Heart right ventricle (tissue), 16 donors: ENCODE data around the gene TTC4. TPM values are rescaled to one million over a fixed set of nuclear protein-coding genes. Genes with fewer than 3 reads are reported as not detected.

Source experiments
- ATAC-seq, 8 donors: fragments of 200-7000 bp; cut with Tn5 transposase; one replicate each; pipeline ENCODE4 v1.9.1; 2020; ENCODE audit warnings: mild to moderate bottlenecking in 8 of 8, moderate library complexity in 8 of 8, moderate number of reproducible peaks in 1 of 8
- DNase-seq, 2 donors: peaks; one replicate each; pipeline ENCODE4 v3.0.0-alpha.2; 2020
- H3K27ac ChIP-seq, 10 donors: fragments of 200-600 bp; sonication (generic) in 2 of 10; one replicate each; pipeline versions ENCODE4 v1.5.0 to v1.8.0; 2020 to 2022; ENCODE audit warnings: mild to moderate bottlenecking in 3 of 10
- H3K27me3 ChIP-seq, 7 donors: fragments of 200-600 bp; one replicate each; pipeline ENCODE4 v1.8.0; 2021 to 2022; ENCODE audit warnings: mild to moderate bottlenecking in 2 of 7
- H3K36me3 ChIP-seq, 9 donors: fragments of 200-600 bp; sonication (generic) in 1 of 9; one replicate each; pipeline versions ENCODE4 v1.5.0 to v1.8.0; 2020 to 2022; ENCODE audit warnings: mild to moderate bottlenecking in 2 of 9
- H3K4me1 ChIP-seq, 9 donors: fragments of 200-600 bp; sonication (generic) in 1 of 9; one replicate each; pipeline versions ENCODE4 v1.5.0 to v1.8.0; 2020 to 2022; ENCODE audit warnings: mild to moderate bottlenecking in 4 of 9
- H3K4me3 ChIP-seq, 10 donors: fragments of 200-600 bp; sonication (generic) in 2 of 10; one replicate each; pipeline versions ENCODE4 v1.5.0 to v1.8.0; 2020 to 2022; ENCODE audit warnings: mild to moderate bottlenecking in 7 of 10, moderate library complexity in 2 of 10
- H3K9me3 ChIP-seq, 11 donors: fragments of 200-600 bp in 10 of 11; sonication (generic) in 2 of 11; one replicate each; pipeline versions ENCODE4 v1.5.0 to v1.8.0; 2013 to 2022; ENCODE audit warnings: mild to moderate bottlenecking in 2 of 11, control low read depth in 1 of 11, moderate library complexity in 1 of 11
- WGBS, 2 donors: extraction: QIAGEN DNeasy Blood & Tissue Kit; methylation state at CpG; one replicate each; pipeline ENCODE4 v1.1.7; 2013; ENCODE audit warnings: inconsistent platforms in 1 of 2; 5-methylcytosine and 5-hydroxymethylcytosine counted together
- intact Hi-C, 10 donors: fragments of 100-400 bp; cut with DNase I; formaldehyde crosslinking; loops; one replicate each; pipeline versions ENCODE4 v1.11.1 to v1.14.2; 2022
- polyA plus RNA-seq, 2 donors: library from polyadenylated mRNA; stranded (reverse); fragments of 200-250 nt; gene quantifications; one replicate each; pipeline ENCODE4 v1.2.3, GENCODE V29; 2013
- total RNA-seq, 10 donors: library from RNA; stranded (reverse); fragmentation: NEBNext Ultra II Directional in 3 of 10; extraction: Animal tissue kit (Norgen Biotek cat#: 25700) in 3 of 10; gene quantifications; one replicate each; pipeline versions ENCODE4 v1.2.1 to v1.2.4, GENCODE V29; 2021 to 2023
- TF ChIP-seq, protein P1 (sequence below), 9 donors: fragments of 200-600 bp; sonication (generic) in 2 of 9; IDR thresholded peaks; one replicate each; pipeline versions ENCODE4 v1.5.0 to v1.8.0; 2021 to 2022; ENCODE audit warnings: antibody characterized with exemption in 9 of 9, mild to moderate bottlenecking in 5 of 9, moderate library complexity in 1 of 9
- donor health status: Arrhythmogenic right ventricular cardiomyopathy.
- donor health status: ischemic (EF 13 %, LVEDD 7.1; RV severe dilation, severe dysfunction).
- donor health status: healthy with polysubstance abuse.
- donor health status: DM: no; HTN: yes; CAD: no.
- donor health status: DM: no; HTN: no; CAD: no.
- donor health status: ischemic (EF 25% LVEDD 6.9; RV normal size, moderate dysfunction).
- donor health status: ischemic (EF 25% LVEDD 5.7; RV mildly dilated, moderate dysfunction).
- donor health status: healthy.
- donor health status: DM: yes; HTN: yes; CAD: no.
- donor health status: Ischemic cardiomyopathy.
- donor health status: ischemic (EF 35%, LVEDD 5.7; RV mildly dilated, moderate dysfunction).
- donor health status: nonischemic (EF 11% LVEDD 7.7; RV severe dilation, severe dysfunction).
- donor health status: DM: yes; HTN: yes; CAD: no.
- donor health status: PGD.
- donor health status: ischemic (EF 29% LVEDD 5.4; RV normal size, mild dysfunction).
- donor health status: nonischemic (EF 23%, LVEDD 6.1; RV moderate dilation, normal function).

TTC4 gene
- total and polyA plus RNA-seq, 12 donors = 12.0 to 20.9 (median 15.1) TPM

GRCh38 chr1:54668567-54668966, 47.1 kb upstream of the TTC4 start:
- Histone ChIP-seq H3K27ac (no peak overlapping the region), H3K27me3 (no peaks in the 10 kb centered on the region), H3K4me3 (no peak overlapping the region), H3K9me3 (peaks cover 0 to 8% (median 0%) of the 10 kb centered on the region in 11 donors), H3K4me1 (no peaks in the 10 kb centered on the region), H3K36me3 (peaks cover 0 to 14% (median 0%) of the 10 kb centered on the region in 9 donors)
- no peak for DNase-seq
- TF ChIP-seq, protein P1, sequence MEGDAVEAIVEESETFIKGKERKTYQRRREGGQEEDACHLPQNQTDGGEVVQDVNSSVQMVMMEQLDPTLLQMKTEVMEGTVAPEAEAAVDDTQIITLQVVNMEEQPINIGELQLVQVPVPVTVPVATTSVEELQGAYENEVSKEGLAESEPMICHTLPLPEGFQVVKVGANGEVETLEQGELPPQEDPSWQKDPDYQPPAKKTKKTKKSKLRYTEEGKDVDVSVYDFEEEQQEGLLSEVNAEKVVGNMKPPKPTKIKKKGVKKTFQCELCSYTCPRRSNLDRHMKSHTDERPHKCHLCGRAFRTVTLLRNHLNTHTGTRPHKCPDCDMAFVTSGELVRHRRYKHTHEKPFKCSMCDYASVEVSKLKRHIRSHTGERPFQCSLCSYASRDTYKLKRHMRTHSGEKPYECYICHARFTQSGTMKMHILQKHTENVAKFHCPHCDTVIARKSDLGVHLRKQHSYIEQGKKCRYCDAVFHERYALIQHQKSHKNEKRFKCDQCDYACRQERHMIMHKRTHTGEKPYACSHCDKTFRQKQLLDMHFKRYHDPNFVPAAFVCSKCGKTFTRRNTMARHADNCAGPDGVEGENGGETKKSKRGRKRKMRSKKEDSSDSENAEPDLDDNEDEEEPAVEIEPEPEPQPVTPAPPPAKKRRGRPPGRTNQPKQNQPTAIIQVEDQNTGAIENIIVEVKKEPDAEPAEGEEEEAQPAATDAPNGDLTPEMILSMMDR (IDR thresholded peaks at IDR 0.05) = no peak
- WGBS, 2 donors = 77 to 93% methylated on average over 2 of the region's 2 CpGs
- no peak for ATAC-seq
- intact Hi-C loops = no loop called here

DNA sequence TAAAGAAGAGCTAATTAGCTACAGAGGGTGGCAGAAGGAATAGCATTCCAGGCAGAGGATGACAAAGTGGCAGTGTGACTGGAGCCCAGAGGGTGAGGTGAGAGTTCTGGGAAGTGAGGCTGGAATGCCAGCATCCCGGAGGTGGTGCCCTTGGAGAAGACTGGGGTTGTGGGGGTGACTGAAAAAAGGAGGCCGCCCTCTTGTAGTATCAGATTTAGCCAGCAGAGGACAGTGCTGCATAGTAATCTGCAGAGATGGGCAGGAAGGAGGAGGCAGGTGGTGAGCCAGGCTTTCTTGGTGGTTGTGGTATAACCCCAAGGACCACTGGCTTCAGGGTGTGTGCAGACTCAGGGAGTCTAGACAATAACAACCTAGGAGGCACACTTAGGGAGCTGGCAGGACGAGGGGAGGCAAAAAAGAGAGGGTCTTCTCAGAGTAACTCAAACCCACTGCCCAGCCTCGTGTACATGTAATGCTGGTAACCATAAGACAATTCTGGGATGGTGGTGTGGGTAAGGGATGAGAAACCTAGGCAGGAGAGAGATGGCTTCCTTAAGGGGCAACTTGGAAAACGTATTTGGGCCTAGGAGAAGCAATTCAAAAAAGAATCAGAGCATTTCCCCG, 43.6 kb upstream of the TTC4 start:
- Histone ChIP-seq H3K27ac (no peak overlapping the region), H3K4me3 (no peak overlapping the region), H3K4me1 (no peaks in the 10 kb centered on the region), H3K27me3 (no peaks in the 10 kb centered on the region), H3K36me3 (peaks cover 0 to 13% (median 0%) of the 10 kb centered on the region in 9 donors), H3K9me3 (peaks cover 0 to 8% (median 0%) of the 10 kb centered on the region in 11 donors)
- no peak for DNase-seq
- 52 to 62% methylated on average over 6 of the region's 6 CpGs for WGBS, 2 donors
- peak in 3 of 8 donors; percentile 12 to 51 (median 40) for ATAC-seq
- intact Hi-C loops = loop anchor here in 6 of 10 donors (5.0 to 10.0 kb wide), 3 partner anchors 133 to 143 kb away; partner anchors contain the start of gene TTC22 (in 1 of the 6)
- TF ChIP-seq, protein P1 (IDR thresholded peaks at IDR 0.05) = peak in 7 of 9 donors; percentile 46 to 80 (median 53)

GRCh38 chr1:54678776-54679643, 36.7 kb upstream of the TTC4 start:
- no peak for DNase-seq
- WGBS, 2 donors = 58 to 67% methylated on average over 17 of the region's 17 CpGs
- H3K27me3 ChIP-seq = no peaks in the 10 kb centered on the region
- peak in 2 of 8 donors; percentile 19 to 27 for ATAC-seq
- no peaks in the 10 kb centered on the region for H3K9me3 ChIP-seq
- H3K4me3 ChIP-seq = no peak overlapping the region
- intact Hi-C loops = loop anchor here in 3 of 10 donors (10.0 kb wide), 2 partner anchors 126 to 136 kb away; partner anchors contain the start of gene TTC22 (in 1 of the 3)
- no peak overlapping the region for H3K27ac ChIP-seq
- TF ChIP-seq, protein P1 (IDR thresholded peaks at IDR 0.05) = no peak
- no peaks in the 10 kb centered on the region for H3K4me1 ChIP-seq
- H3K36me3 ChIP-seq = peaks cover 0 to 26% (median 0%) of the 10 kb centered on the region in 9 donors

GRCh38 chr1:54679706-54680105, 36.0 kb upstream of the TTC4 start:
- intact Hi-C loops = loop anchor here in 3 of 10 donors (10.0 kb wide), 2 partner anchors 125 to 135 kb away; partner anchors contain the start of gene TTC22 (in 1 of the 3)

More at GRCh38 chr1:54679706-54680105, 36.0 kb upstream of the TTC4 start:
- Histone ChIP-seq H3K4me3 (no peak overlapping the region), H3K27me3 (no peaks in the 10 kb centered on the region), H3K36me3 (peaks cover 0 to 24% (median 0%) of the 10 kb centered on the region in 9 donors), H3K9me3 (no peaks in the 10 kb centered on the region), H3K4me1 (no peaks in the 10 kb centered on the region), H3K27ac (no peak overlapping the region)
- ATAC-seq = peak in 2 of 8 donors; percentile 16 to 22
- WGBS, 2 donors = 82 to 89% methylated on average over 7 of the region's 7 CpGs
- TF ChIP-seq, protein P1 (IDR thresholded peaks at IDR 0.05) = no peak
- no peak for DNase-seq
